IMR-90 (cell line): ENCODE data around the gene CC2D2A. TPM values are rescaled to one million over a fixed set of nuclear protein-coding genes. Genes with fewer than 3 reads are reported as not detected.

Experiments
- ATAC-seq: fragments of 200-7000 bp; cut with Tn5 transposase; 2 replicates; pipeline ENCODE4 v1.9.1; 2020; ENCODE audit warnings: low read depth, mild to moderate bottlenecking, moderate library complexity
- BruUV-seq: library from RNA; stranded (reverse); fragments of 400-500 nt; replicated peaks from 2 replicates; lab custom pipeline; 2021; lab: Mats Ljungman, UMichigan
- CTCF ChIA-PET: fragments of 300-600 bp; formaldehyde crosslinking; extraction: SDS; loops from one replicate; lab custom pipeline; 2021; ENCODE audit warnings: antibody characterized with exemption; lab: Yijun Ruan, JAX
- POLR2A ChIA-PET: fragments of 300-600 bp; sonication (Branson Sonifier 250); formaldehyde crosslinking; loops from one replicate; lab custom pipeline; 2022; ENCODE audit warnings: antibody characterized with exemption; ENCODE audit not compliant: unreplicated experiment; lab: Charles Lee
- DNase-seq: peaks from one replicate; pipeline ENCODE4 v3.0.0; 2013
- H2AFZ ChIP-seq: replicated peaks from 2 replicates; pipeline ENCODE3; 2013; ENCODE audit warnings: low read length, mild to moderate bottlenecking; ENCODE audit not compliant: poor library complexity
- H2AK5ac ChIP-seq: 2 replicates; pipeline ENCODE4 v1.6.1; 2013; ENCODE audit warnings: low read depth, low read length, inconsistent platforms
- H2AK9ac ChIP-seq: replicated peaks from 2 replicates; pipeline ENCODE3; 2013; ENCODE audit warnings: mild to moderate bottlenecking, low read depth, low read length, moderate library complexity; ENCODE audit not compliant: poor library complexity
- H2BK120ac ChIP-seq: 2 replicates; pipeline ENCODE4 v1.6.1; 2013; ENCODE audit warnings: low read depth, low read length, inconsistent platforms
- H2BK15ac ChIP-seq: 3 replicates; pipeline ENCODE4 v1.6.1; 2013; ENCODE audit warnings: low read depth, low read length, inconsistent platforms
- H2BK20ac ChIP-seq: 2 replicates; pipeline ENCODE4 v1.6.1; 2013; ENCODE audit warnings: low read depth, mild to moderate bottlenecking, inconsistent platforms, low read length, moderate library complexity
- H2BK5ac ChIP-seq: 2 replicates; pipeline ENCODE4 v1.6.1; 2013; ENCODE audit warnings: mild to moderate bottlenecking, low read depth, low read length, inconsistent platforms; ENCODE audit not compliant: poor library complexity, severe bottlenecking
- H3K14ac ChIP-seq: replicated peaks from 2 replicates; pipeline ENCODE4 v1.6.1; 2013; ENCODE audit warnings: low read depth, low read length, inconsistent platforms
- H3K18ac ChIP-seq: 2 replicates; pipeline ENCODE4 v1.6.1; 2013; ENCODE audit warnings: low read depth, low read length, control low read depth
- H3K23ac ChIP-seq: 2 replicates; pipeline ENCODE4 v1.6.1; 2013; ENCODE audit warnings: low read depth, low read length, inconsistent platforms
- H3K27ac ChIP-seq: 2 replicates; pipeline ENCODE4 v1.5.1; 2013; ENCODE audit warnings: mild to moderate bottlenecking, control low read depth, low read length; ENCODE audit not compliant: insufficient read depth
- H3K27me3 ChIP-seq: 2 replicates; pipeline ENCODE4 v1.6.1; 2013; ENCODE audit warnings: low read length; ENCODE audit not compliant: control insufficient read depth, insufficient read depth
- H3K36me3 ChIP-seq: 2 replicates; pipeline ENCODE4 v1.6.1; 2013; ENCODE audit warnings: low read length, mixed read lengths; ENCODE audit not compliant: control insufficient read depth, insufficient read depth
- H3K4ac ChIP-seq: 2 replicates; pipeline ENCODE4 v1.6.1; 2013; ENCODE audit warnings: low read depth, low read length, inconsistent platforms
- H3K4me1 ChIP-seq: 2 replicates; pipeline ENCODE4 v1.6.1; 2013; ENCODE audit warnings: low read length, mixed read lengths; ENCODE audit not compliant: control insufficient read depth, insufficient read depth
- H3K4me2 ChIP-seq: 2 replicates; pipeline ENCODE4 v1.6.1; 2013; ENCODE audit warnings: low read depth, mild to moderate bottlenecking, control low read depth, low read length, moderate library complexity
- H3K4me3 ChIP-seq: 2 replicates; pipeline ENCODE4 v1.5.1; 2013; ENCODE audit warnings: low read depth, mild to moderate bottlenecking, control low read depth, low read length, moderate library complexity; ENCODE audit not compliant: insufficient read depth
- H3K56ac ChIP-seq: 2 replicates; pipeline ENCODE4 v1.6.1; 2013; ENCODE audit warnings: low read length, inconsistent platforms; ENCODE audit not compliant: insufficient read depth; ENCODE audit errors: extremely low read depth
- H3K79me1 ChIP-seq, 2 experiments: 2 replicates each; pipeline ENCODE4 v1.6.1; 2013; ENCODE audit warnings: low read length in 2 of 2, inconsistent platforms in 1 of 2, low read depth in 1 of 2
- H3K9ac ChIP-seq: 2 replicates; pipeline ENCODE4 v1.6.1; 2013; ENCODE audit warnings: low read depth, low read length, control low read depth
- H3K9me1 ChIP-seq: 2 replicates; pipeline ENCODE4 v1.6.1; 2013; ENCODE audit warnings: low read length, inconsistent platforms; ENCODE audit not compliant: insufficient read depth
- H3K9me3 ChIP-seq: 2 replicates; pipeline ENCODE4 v1.6.1; 2013; ENCODE audit warnings: low read length; ENCODE audit not compliant: control insufficient read depth, insufficient read depth
- H4K20me1 ChIP-seq: 2 replicates; pipeline ENCODE4 v1.6.1; 2013; ENCODE audit warnings: low read length, inconsistent platforms; ENCODE audit not compliant: insufficient read depth
- H4K5ac ChIP-seq: 2 replicates; pipeline ENCODE4 v1.6.1; 2013; ENCODE audit warnings: mild to moderate bottlenecking, low read depth, low read length, control low read depth
- H4K8ac ChIP-seq, 2 experiments: 2 replicates each; pipeline ENCODE4 v1.6.1; 2013; ENCODE audit warnings: low read depth in 2 of 2, low read length in 2 of 2, control low read depth in 1 of 2, inconsistent platforms in 1 of 2
- H4K91ac ChIP-seq: 2 replicates; pipeline ENCODE4 v1.6.1; 2013; ENCODE audit warnings: low read depth, low read length, inconsistent platforms; ENCODE audit not compliant: insufficient read depth
- POLR2A ChIP-seq: IDR thresholded peaks from 2 replicates; pipeline ENCODE4 v1.6.1; 2012; ENCODE audit warnings: mild to moderate bottlenecking, low read depth, low read length
- RAD21 ChIP-seq: IDR thresholded peaks from 2 replicates; pipeline ENCODE4 v1.6.1; 2012; ENCODE audit warnings: low read length, improper control_type of control experiment
- WGBS, 2 experiments: methylation state at CpG; one replicate each; pipeline versions ENCODE4 v1.1.5 to v1.1.7; 2013; ENCODE audit warnings: missing lambda C conversion rate in 2 of 2; ENCODE audit not compliant: insufficient read length in 1 of 2; ENCODE audit errors: extremely low coverage in 2 of 2; 5-methylcytosine and 5-hydroxymethylcytosine counted together
- dilution Hi-C: fragments of 300-500 bp; cut with HindIII; formaldehyde crosslinking; loops from one replicate; pipeline ENCODE4 v1.14.3; 2018; ENCODE audit warnings: low sequenced_read_pairs; ENCODE audit not compliant: unreplicated experiment
- in situ Hi-C: fragments of 300-500 bp; cut with MboI; formaldehyde crosslinking; loops from 3 replicates; pipeline ENCODE4 v1.14.3; 2019; ENCODE audit warnings: low sequenced_read_pairs, inconsistent platforms, mixed read lengths
- intact Hi-C: fragments of 100-400 bp; cut with micrococcal nuclease; formaldehyde crosslinking; loops from 2 replicates; pipeline ENCODE4 v1.10.0; 2022
- polyA plus RNA-seq, 3 experiments: library from polyadenylated mRNA; depleted of rRNA; stranded (reverse); fragments of >200 nt; gene quantifications; 2 replicates each; pipeline ENCODE4 v1.2.3, GENCODE V29; 2012; ENCODE audit warnings: low replicate concordance in 1 of 3
- total RNA-seq: library from RNA; depleted of rRNA; stranded (reverse); fragments of >200 nt; gene quantifications from 2 replicates; pipeline ENCODE4 v1.2.3, GENCODE V29; 2012

Gene CC2D2A
- total and polyA plus RNA-seq, 2 of the 4 experiments (the other 2 are of a cell fraction), result 20.8 to 26.3 TPM

DNA sequence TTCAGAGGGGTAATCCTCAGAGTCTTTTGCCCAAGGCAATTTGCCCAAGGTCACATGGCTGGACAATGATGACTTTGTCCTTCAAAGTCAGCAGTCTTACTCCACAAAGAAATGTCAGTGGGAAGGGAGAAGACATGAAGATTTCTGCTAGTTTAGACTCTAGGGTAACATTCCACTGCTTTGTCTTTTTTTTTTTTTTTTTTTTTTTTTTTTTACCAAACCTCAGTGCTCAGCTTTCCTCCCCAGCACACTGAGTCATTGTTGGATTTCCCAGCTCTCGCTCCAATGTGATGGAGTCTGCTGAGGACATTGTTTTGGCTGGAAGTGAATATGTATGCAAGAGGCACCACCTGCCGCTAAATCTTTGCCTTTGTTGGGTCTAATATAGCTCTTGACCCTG lies 49.0 kb upstream of the CC2D2A start:
- no peaks in the 10 kb centered on the region for H3K4me1 ChIP-seq
- H2BK20ac ChIP-seq, result 0 out of 2 replicates have a peak overlapping the region, but pooled peaks have one; percentile 11
- H3K79me1 ChIP-seq, result no peaks in the 10 kb centered on the region
- H3K14ac ChIP-seq, result no peak overlapping the region
- no peak overlapping the region for H4K91ac ChIP-seq
- H3K27me3 ChIP-seq, result no peaks in the 10 kb centered on the region
- H2AK9ac ChIP-seq, result no peak overlapping the region
- no peak overlapping the region for H2AK5ac ChIP-seq
- no CpG with 5 or more reads among the region's 2 CpGs for WGBS, 2 experiments
- H3K27ac ChIP-seq, result no peak overlapping the region
- H3K23ac ChIP-seq, result no peak overlapping the region
- POLR2A ChIA-PET, result interaction anchor here (1.1 kb wide), 1 partner anchor 31 kb away, joined by 3 read pairs; no protein-coding TSS in a partner anchor
- intact Hi-C loops (no loop called here), dilution Hi-C loops (no loop called here), in situ Hi-C loops (no loop called here)
- H3K4me2 ChIP-seq, result no peak overlapping the region
- no TSS peak for BruUV-seq
- no peaks in the 10 kb centered on the region for H3K9me3 ChIP-seq
- peaks cover 4% of the 10 kb centered on the region; the same call in 1 of the 2 replicates for H3K9me1 ChIP-seq
- H2BK5ac ChIP-seq, result no peak overlapping the region
- H2BK15ac ChIP-seq, result no peak overlapping the region
- no peak overlapping the region for H3K4me3 ChIP-seq
- TF ChIP-seq RAD21, result peak; percentile 27; the same call in 1 of the 2 replicates
- TF ChIP-seq POLR2A, result no peak
- no peak overlapping the region for H3K9ac ChIP-seq
- H3K56ac ChIP-seq, result no peak overlapping the region
- H4K8ac ChIP-seq, result no peak overlapping the region
- no peaks in the 10 kb centered on the region for H3K36me3 ChIP-seq
- CTCF ChIA-PET, result interaction anchor here (1.2 kb wide), 1 partner anchor 25 kb away, joined by 4 read pairs; no protein-coding TSS in a partner anchor
- peak; percentile 85 for DNase-seq
- H4K20me1 ChIP-seq, result no peaks in the 10 kb centered on the region
- no peak overlapping the region for H3K18ac ChIP-seq
- H2AFZ ChIP-seq, result no peak overlapping the region
- no peak overlapping the region for H3K4ac ChIP-seq
- H2BK120ac ChIP-seq, result no peak overlapping the region
- H4K5ac ChIP-seq, result no peak overlapping the region
- ATAC-seq, result peak; percentile 79
